Endothelial cell of umbilical vein (primary cell): ENCODE results near the gene C1orf35. TPM values are rescaled to one million over a fixed set of nuclear protein-coding genes. Genes with fewer than 3 reads are reported as not detected.
A peak's percentile ranks its signal among the peaks of the same experiment; 100 is the strongest.

Source experiments
- BruUV-seq: library from RNA; stranded (reverse); fragments of 400-500 nt; replicated peaks from 2 replicates; lab custom pipeline; 2021; lab: Mats Ljungman, UMichigan
- CTCF ChIA-PET: fragments of 300-600, 350-600 bp; sonication (Branson Sonifier 250); formaldehyde crosslinking; loops from one replicate; lab custom pipeline; 2021; ENCODE audit warnings: antibody characterized with exemption, inconsistent platforms; lab: Charles Lee
- POLR2A ChIA-PET: fragments of 300-600, 350-600 bp; sonication (Branson Sonifier 250); formaldehyde crosslinking; loops from one replicate; lab custom pipeline; 2021; ENCODE audit warnings: antibody characterized with exemption, inconsistent platforms; lab: Charles Lee
- DNase-seq: peaks from one replicate; pipeline ENCODE4 v3.0.0-alpha.2; 2011; ENCODE audit warnings: low read depth, low spot score
- FAIRE-seq: peaks from 2 replicates; lab custom pipeline; 2011; peaks lifted over from hg19 to GRCh38; lab: Jason Lieb, UNC
- H2AFZ ChIP-seq: 2 replicates; pipeline ENCODE4 v1.6.0; 2012; ENCODE audit warnings: low read depth, low read length, control low read depth, inconsistent platforms
- H3K27ac ChIP-seq: 2 replicates; pipeline ENCODE4 v1.5.1; 2011; ENCODE audit warnings: low read depth, mild to moderate bottlenecking, control low read depth, low read length, moderate library complexity; ENCODE audit not compliant: insufficient read depth
- H3K27me3 ChIP-seq, 2 experiments: 2 replicates each; pipeline versions ENCODE4 v1.6.0 to v1.6.1; 2011; ENCODE audit warnings: low read length in 2 of 2, mixed read lengths in 1 of 2; ENCODE audit not compliant: control insufficient read depth in 2 of 2, insufficient read depth in 2 of 2
- H3K36me3 ChIP-seq, 2 experiments: 2 replicates in 1 of 2; 3 replicates in 1 of 2; pipeline ENCODE4 v1.5.1; 2011; ENCODE audit warnings: low read length in 2 of 2, mild to moderate bottlenecking in 1 of 2, moderate library complexity in 1 of 2; ENCODE audit not compliant: control insufficient read depth in 2 of 2, insufficient read depth in 2 of 2; ENCODE audit errors: extremely low read depth in 1 of 2
- H3K4me1 ChIP-seq: 3 replicates; pipeline ENCODE4 v1.5.1; 2011; ENCODE audit warnings: mild to moderate bottlenecking, low read length; ENCODE audit not compliant: control insufficient read depth, insufficient read depth; ENCODE audit errors: extremely low read depth
- H3K4me2 ChIP-seq: 2 replicates; pipeline ENCODE4 v1.6.1; 2011; ENCODE audit warnings: low read length, control low read depth, mixed read lengths; ENCODE audit not compliant: insufficient read depth
- H3K4me3 ChIP-seq, 3 experiments: fragments of 200-600 bp in 1 of 3; sonication (generic), shearing (Covaris generic) in 1 of 3; replicated peaks in 1 of 3; 2 replicates each; pipeline ENCODE4 v1.5.1; 2011 to 2016; ENCODE audit warnings: control low read depth in 3 of 3, low read length in 3 of 3, mild to moderate bottlenecking in 2 of 3, inconsistent platforms in 1 of 3, low read depth in 1 of 3, moderate library complexity in 1 of 3; ENCODE audit not compliant: insufficient read depth in 1 of 3
- H3K79me2 ChIP-seq: 2 replicates; pipeline ENCODE4 v1.6.0; 2012; ENCODE audit warnings: low read length, inconsistent platforms; ENCODE audit not compliant: control insufficient read depth, insufficient read depth
- H3K9ac ChIP-seq: replicated peaks from 2 replicates; pipeline ENCODE3; 2011; ENCODE audit warnings: low read length, control low read depth; ENCODE audit not compliant: insufficient read depth; ENCODE audit errors: extremely low read depth
- H3K9me1 ChIP-seq: replicated peaks from 3 replicates; pipeline ENCODE4 v1.6.0; 2011; ENCODE audit warnings: mild to moderate bottlenecking, low read length; ENCODE audit not compliant: control insufficient read depth, insufficient read depth; ENCODE audit errors: extremely low read depth
- H3K9me3 ChIP-seq: replicated peaks from 2 replicates; pipeline ENCODE4 v1.5.1; 2012; ENCODE audit warnings: low read length, inconsistent platforms; ENCODE audit not compliant: control insufficient read depth, insufficient read depth
- H4K20me1 ChIP-seq: replicated peaks from 2 replicates; pipeline ENCODE3; 2011; ENCODE audit warnings: mild to moderate bottlenecking, low read length; ENCODE audit not compliant: control insufficient read depth, insufficient read depth; ENCODE audit errors: extremely low read depth
- EZH2 ChIP-seq: IDR thresholded peaks from 2 replicates; pipeline ENCODE4 v1.6.1; 2012; ENCODE audit warnings: borderline replicate concordance, low read depth, mild to moderate bottlenecking, moderate library complexity, low read length, inconsistent platforms; ENCODE audit not compliant: severe bottlenecking
- FOS ChIP-seq: IDR thresholded peaks from 2 replicates; pipeline ENCODE4 v1.6.1; 2011; ENCODE audit warnings: mild to moderate bottlenecking, low read length, moderate library complexity, borderline replicate concordance; ENCODE audit not compliant: insufficient read depth
- GATA2 ChIP-seq: IDR thresholded peaks from 2 replicates; pipeline ENCODE4 v1.7.0; 2011; ENCODE audit warnings: low read depth, mild to moderate bottlenecking, moderate library complexity, mixed read lengths, low read length; ENCODE audit not compliant: insufficient read length, insufficient read depth
- JUN ChIP-seq: IDR thresholded peaks from 2 replicates; pipeline ENCODE4 v1.6.1; 2011; ENCODE audit warnings: borderline replicate concordance, low read depth; ENCODE audit not compliant: insufficient read length, insufficient read depth
- MYC ChIP-seq: IDR thresholded peaks from one replicate; pipeline ENCODE4 v1.6.1; 2011; ENCODE audit warnings: mild to moderate bottlenecking, low read depth, low read length
- POLR2A ChIP-seq: IDR thresholded peaks from 2 replicates; pipeline ENCODE4 v1.6.1; 2012; ENCODE audit warnings: low read depth, mild to moderate bottlenecking, control low read depth, low read length
- POLR2AphosphoS5 ChIP-seq: IDR thresholded peaks from 2 replicates; pipeline ENCODE4 v1.6.1; 2012; ENCODE audit warnings: low read depth, mild to moderate bottlenecking, control low read depth, low read length, moderate library complexity; ENCODE audit not compliant: insufficient read depth
- dilution Hi-C: fragments of 300-500 bp; cut with MboI; formaldehyde crosslinking; loops from one replicate; pipeline ENCODE4 v1.15.0; 2019; ENCODE audit warnings: low sequenced_read_pairs; ENCODE audit not compliant: extremely low pct_ligation_motif_present
- intact Hi-C: fragments of 100-400 bp; cut with micrococcal nuclease; formaldehyde crosslinking; loops from one replicate; pipeline ENCODE4 v1.10.0; 2022
- polyA plus RNA-seq, 4 experiments: library from polyadenylated mRNA; depleted of rRNA in 3 of 4; stranded (reverse) in 3 of 4; unstranded in 1 of 4; fragments of >200 nt; gene quantifications; 2 replicates each; pipeline versions ENCODE4 v1.2.1 to v1.2.3, GENCODE V29; 2011 to 2012; ENCODE audit warnings: missing spikeins in 1 of 4
- total RNA-seq: library from RNA; stranded (reverse); gene quantifications from 2 replicates; pipeline ENCODE4 v1.2.3, GENCODE V29; 2021
- TF ChIP-seq, protein P1 (sequence below), 2 donors: IDR thresholded peaks; 1 replicate in 1 of 2; 2 replicates in 1 of 2; pipeline ENCODE4 v1.5.1; 2011; ENCODE audit warnings: low read length in 2 of 2, mild to moderate bottlenecking in 2 of 2, moderate library complexity in 2 of 2, control low read depth in 1 of 2, inconsistent platforms in 1 of 2, low read depth in 1 of 2; ENCODE audit not compliant: insufficient read depth in 1 of 2; ENCODE audit errors: extremely low read depth in 1 of 2
- TF ChIP-seq, protein P2 (sequence below): IDR thresholded peaks from 2 replicates; pipeline ENCODE4 v1.6.1; 2011; ENCODE audit not compliant: insufficient read depth, insufficient read length

Gene C1orf35
- total and polyA plus RNA-seq, 2 donors (not counting 3 experiments of a cell fraction or from before 2014, with no cell fraction given): 19.9 to 21.7 TPM

DNA sequence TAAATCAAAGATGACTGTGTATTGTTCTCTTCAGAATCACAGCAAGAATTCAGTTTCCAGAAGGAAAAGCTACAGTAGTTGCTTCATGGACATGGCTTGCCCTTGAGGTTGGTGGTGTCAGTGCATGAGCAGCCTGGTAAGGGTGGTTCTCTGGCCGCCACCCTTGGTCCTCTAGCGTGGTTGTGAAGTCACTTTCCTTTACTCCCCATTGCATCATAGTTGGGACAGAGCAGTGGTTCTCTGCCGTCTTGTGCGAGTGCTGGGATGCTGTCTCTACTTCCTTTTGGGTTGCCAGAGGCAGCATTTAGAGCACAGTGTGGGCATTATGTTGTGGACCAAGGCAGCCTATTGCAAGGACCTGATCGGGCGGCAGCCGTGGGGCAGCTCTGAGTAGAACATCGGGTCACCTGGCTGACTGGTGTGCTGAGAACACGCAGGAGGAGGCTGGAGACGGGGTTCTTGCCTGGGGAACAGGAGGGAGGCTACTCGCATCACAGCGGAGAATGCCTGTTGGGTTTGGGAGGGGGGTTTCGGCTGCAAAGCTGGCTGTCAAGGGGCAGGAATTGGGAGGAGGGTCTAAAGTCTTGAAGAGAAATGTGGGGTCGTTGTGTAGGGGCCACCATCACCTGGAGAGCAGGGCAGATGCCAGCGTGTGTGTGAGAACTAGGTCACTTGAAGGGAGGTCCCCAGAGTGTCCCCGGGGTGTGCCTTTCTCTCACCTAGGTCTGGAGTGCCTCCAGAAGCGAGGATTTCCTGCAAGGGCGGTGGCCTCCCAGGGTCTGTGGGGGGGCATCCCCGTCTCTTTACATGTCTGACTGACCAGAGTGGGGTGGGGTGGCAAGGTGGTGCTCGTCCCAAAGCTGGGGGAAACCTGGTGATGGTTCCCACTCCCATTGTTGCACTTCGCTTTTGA lies 14.3 kb downstream of the C1orf35 start:
- H2AFZ ChIP-seq: no peak overlapping the region
- H3K79me2 ChIP-seq: peaks cover 100% of the 10 kb centered on the region
- dilution Hi-C loops: no loop called here
- peaks cover 8% of the 10 kb centered on the region for H4K20me1 ChIP-seq
- DNase-seq (no peak), FAIRE-seq (no peak)
- ChIA-PET POLR2A (no interaction called here), CTCF (interaction anchor here (1.1 to 2.5 kb wide), 2 partner anchors 13 to 85 kb away, joined by 3 to 8 read pairs; no protein-coding TSS in a partner anchor)
- peaks cover 0 to 11% of the 10 kb centered on the region in 2 experiments for H3K36me3 ChIP-seq
- intact Hi-C loops: loop anchor here (5.0 to 10.0 kb wide), 5 partner anchors 304 to 607 kb away; partner anchors contain the start of genes JMJD4, SNAP47 and ZNF678
- peak overlapping the region; percentile 94 for H3K27ac ChIP-seq
- H3K9me1 ChIP-seq: no peaks in the 10 kb centered on the region
- H3K4me3 ChIP-seq: no peak overlapping the region
- BruUV-seq: no TSS peak
- TF ChIP-seq POLR2A: peak; percentile 15
- TF ChIP-seq, protein P1, sequence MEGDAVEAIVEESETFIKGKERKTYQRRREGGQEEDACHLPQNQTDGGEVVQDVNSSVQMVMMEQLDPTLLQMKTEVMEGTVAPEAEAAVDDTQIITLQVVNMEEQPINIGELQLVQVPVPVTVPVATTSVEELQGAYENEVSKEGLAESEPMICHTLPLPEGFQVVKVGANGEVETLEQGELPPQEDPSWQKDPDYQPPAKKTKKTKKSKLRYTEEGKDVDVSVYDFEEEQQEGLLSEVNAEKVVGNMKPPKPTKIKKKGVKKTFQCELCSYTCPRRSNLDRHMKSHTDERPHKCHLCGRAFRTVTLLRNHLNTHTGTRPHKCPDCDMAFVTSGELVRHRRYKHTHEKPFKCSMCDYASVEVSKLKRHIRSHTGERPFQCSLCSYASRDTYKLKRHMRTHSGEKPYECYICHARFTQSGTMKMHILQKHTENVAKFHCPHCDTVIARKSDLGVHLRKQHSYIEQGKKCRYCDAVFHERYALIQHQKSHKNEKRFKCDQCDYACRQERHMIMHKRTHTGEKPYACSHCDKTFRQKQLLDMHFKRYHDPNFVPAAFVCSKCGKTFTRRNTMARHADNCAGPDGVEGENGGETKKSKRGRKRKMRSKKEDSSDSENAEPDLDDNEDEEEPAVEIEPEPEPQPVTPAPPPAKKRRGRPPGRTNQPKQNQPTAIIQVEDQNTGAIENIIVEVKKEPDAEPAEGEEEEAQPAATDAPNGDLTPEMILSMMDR (IDR thresholded peaks at IDR 0.05; ENCODE audit: extremely low read depth in 1 of 2, insufficient read depth in 1 of 2, low read depth in 1 of 2, low read length in 2 of 2): no peak
- H3K4me1 ChIP-seq: peaks cover 79% of the 10 kb centered on the region
- H3K9ac ChIP-seq: no peak overlapping the region
- no peaks in the 10 kb centered on the region for H3K9me3 ChIP-seq
- H3K27me3 ChIP-seq: no peaks in the 10 kb centered on the region
- peak overlapping the region; percentile 1 for H3K4me2 ChIP-seq

DNA sequence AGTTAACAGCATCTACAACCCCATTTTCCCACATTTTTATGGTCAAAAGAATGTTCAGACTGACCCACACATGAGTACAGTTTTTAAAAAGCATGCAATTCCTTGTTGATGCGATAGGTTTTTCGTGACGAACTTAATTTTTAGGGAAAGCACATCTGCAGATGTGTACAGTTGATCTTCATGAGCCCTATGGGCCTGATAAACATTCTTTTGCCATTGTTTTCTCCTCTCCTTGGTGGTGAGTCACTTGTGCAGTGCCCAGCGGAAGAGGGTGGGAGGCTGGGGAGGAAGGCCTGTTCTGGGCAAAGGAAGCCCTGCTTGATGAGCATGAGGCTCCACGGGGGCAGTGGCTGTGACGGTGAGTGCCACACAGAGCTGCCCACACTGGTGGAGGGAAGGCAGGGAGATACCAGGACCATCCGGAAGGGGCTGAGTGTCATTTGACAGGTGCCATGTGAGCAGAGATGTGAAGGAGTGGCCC lies 15.3 kb downstream of the C1orf35 start:
- TF ChIP-seq, protein P2, sequence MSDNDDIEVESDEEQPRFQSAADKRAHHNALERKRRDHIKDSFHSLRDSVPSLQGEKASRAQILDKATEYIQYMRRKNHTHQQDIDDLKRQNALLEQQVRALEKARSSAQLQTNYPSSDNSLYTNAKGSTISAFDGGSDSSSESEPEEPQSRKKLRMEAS: peak; percentile 46
- no peak for TF ChIP-seq POLR2A
- TF ChIP-seq GATA2: peak; percentile 62
- TF ChIP-seq JUN: peak; percentile 93
- TF ChIP-seq FOS: peak; percentile 95
- peak; percentile 66 for TF ChIP-seq MYC
- peak; percentile 60 for TF ChIP-seq POLR2AphosphoS5
- no peak for TF ChIP-seq EZH2
- TF ChIP-seq, protein P1 (IDR thresholded peaks at IDR 0.05; ENCODE audit: extremely low read depth in 1 of 2, insufficient read depth in 1 of 2, low read depth in 1 of 2, low read length in 2 of 2): no peak
- Histone ChIP-seq H3K9me1 (no peaks in the 10 kb centered on the region), H3K79me2 (peaks cover 100% of the 10 kb centered on the region), H2AFZ (no peak overlapping the region), H3K4me3 (peak overlapping the region in 1 of 3 experiments; percentile 10), H3K4me2 (peak overlapping the region; percentile 27), H3K27me3 (no peaks in the 10 kb centered on the region), H3K9ac (peak overlapping the region; percentile 37), H3K9me3 (no peaks in the 10 kb centered on the region), H3K36me3 (peaks cover 0 to 5% of the 10 kb centered on the region in 2 experiments), H3K4me1 (peaks cover 79% of the 10 kb centered on the region), H3K27ac (peak overlapping the region; percentile 94), H4K20me1 (peaks cover 8% of the 10 kb centered on the region)
- dilution Hi-C loops: no loop called here
- intact Hi-C loops: loop anchor here (1.0 to 10.0 kb wide), 7 partner anchors 53 to 606 kb away; partner anchors contain the start of genes IBA57, JMJD4, SNAP47 and ZNF678
- POLR2A ChIA-PET: no interaction called here
- CTCF ChIA-PET: interaction anchor here (0.6 to 1.1 kb wide), 2 partner anchors 84 to 88 kb away, joined by 3 read pairs; no protein-coding TSS in a partner anchor
- DNase-seq (peak; percentile 94), FAIRE-seq (peak; percentile 99)
- BruUV-seq: no TSS peak
